Stimulated activated CD4-positive, alpha-beta T cell treated with anti-CD3 and anti-CD28 coated beads, Interleukin-2, amount 100 ng/mL, for 48 hours (primary cell): ENCODE measurements around the gene ITCH.
"Not testable (repeated sequence)": the region's sequence is repeated elsewhere in the genome, so short reads cannot be mapped to it uniquely, and the experiment has no call there.

Experiments used
- DNase-seq, 2 donors: peaks; one replicate each; pipeline ENCODE4 v3.0.0-alpha.2; 2020

ITCH gene

GRCh38 chr20:34472246-34472925 is 109.3 kb downstream of the ITCH start:
- DNase-seq, result no peak

- DNase-seq, result peak in 1 of 2 donors; percentile 9
Measured at GRCh38 chr20:34473262-34473883, 110.3 kb downstream of the ITCH start.

- DNase-seq, result peak in 1 of 2 donors; percentile 27
Measured at GRCh38 chr20:34475979-34476736, 113.1 kb downstream of the ITCH start.

GRCh38 chr20:34479627-34480026 is 116.6 kb downstream of the ITCH start:
- no peak for DNase-seq

- DNase-seq, result not testable (repeated sequence)
Measured at GRCh38 chr20:34482154-34482553, 119.1 kb downstream of the ITCH start.

- not testable (repeated sequence) for DNase-seq
Measured at GRCh38 chr20:34483585-34484220, 120.6 kb downstream of the ITCH start.

GRCh38 chr20:34485068-34485634 is 122.1 kb downstream of the ITCH start:
- DNase-seq, result no peak

GRCh38 chr20:34491226-34491931 is 128.3 kb downstream of the ITCH start:
- DNase-seq, result no peak

- no peak for DNase-seq
Measured at GRCh38 chr20:34491932-34492509, 128.9 kb downstream of the ITCH start.

GRCh38 chr20:34493646-34494045 is 130.6 kb downstream of the ITCH start:
- DNase-seq, result no peak

GRCh38 chr20:34495307-34495706 is 132.2 kb downstream of the ITCH start:
- no peak for DNase-seq

GRCh38 chr20:34495916-34496315 is 132.8 kb downstream of the ITCH start:
- DNase-seq, result no peak

GRCh38 chr20:34497596-34497995 is 134.5 kb downstream of the ITCH start:
- DNase-seq, result not testable (repeated sequence)

- no peak for DNase-seq
Measured at GRCh38 chr20:34500823-34501222, 137.8 kb downstream of the ITCH start.

- DNase-seq, result no peak
Measured at GRCh38 chr20:34506480-34506879, 143.4 kb downstream of the ITCH start.

GRCh38 chr20:34507702-34508413 is 144.8 kb downstream of the ITCH start:
- DNase-seq, result no peak

GRCh38 chr20:34510575-34510974 is 147.5 kb downstream of the ITCH start:
- DNase-seq, result no peak

- no peak for DNase-seq
Measured at GRCh38 chr20:34511891-34512265, 148.8 kb downstream of the ITCH start.

- DNase-seq, result no peak
Measured at GRCh38 chr20:34512266-34512954, 149.3 kb downstream of the ITCH start.

GRCh38 chr20:34512955-34513419 is 149.9 kb downstream of the ITCH start:
- no peak for DNase-seq

- DNase-seq, result not testable (repeated sequence)
Measured at GRCh38 chr20:34514034-34514433, 151.0 kb downstream of the ITCH start.
